CMK (cell line): ENCODE results near the gene GAS2.

Experiments used
- DNase-seq: peaks from one replicate; pipeline ENCODE4 v3.0.0-alpha.2; 2010; ENCODE audit warnings: low read depth

The GAS2 gene

GRCh38 chr11:22728600-22729389, 62.4 kb downstream of the GAS2 start:
- no peak for DNase-seq

GRCh38 chr11:22730319-22730718, 63.9 kb downstream of the GAS2 start:
- DNase-seq, result no peak

GRCh38 chr11:22732588-22732987, 66.2 kb downstream of the GAS2 start:
- no peak for DNase-seq

- DNase-seq, result no peak
Measured at GRCh38 chr11:22733475-22734248, 67.3 kb downstream of the GAS2 start.

GRCh38 chr11:22734628-22735345, 68.4 kb downstream of the GAS2 start:
- DNase-seq, result no peak

GRCh38 chr11:22742157-22742613, 75.8 kb downstream of the GAS2 start:
- no peak for DNase-seq

- DNase-seq, result no peak
Measured at GRCh38 chr11:22749536-22749935, 83.1 kb downstream of the GAS2 start.

- DNase-seq, result no peak
Measured at GRCh38 chr11:22752908-22753310, 86.5 kb downstream of the GAS2 start.

GRCh38 chr11:22753416-22753815, 87.0 kb downstream of the GAS2 start:
- DNase-seq, result no peak

GRCh38 chr11:22761066-22761465, 94.7 kb downstream of the GAS2 start:
- no peak for DNase-seq

GRCh38 chr11:22763166-22763565, 96.8 kb downstream of the GAS2 start:
- DNase-seq, result no peak

- DNase-seq, result no peak
Measured at GRCh38 chr11:22764735-22765134, 98.3 kb downstream of the GAS2 start.

GRCh38 chr11:22768281-22768680, 101.9 kb downstream of the GAS2 start:
- DNase-seq, result no peak

- no peak for DNase-seq
Measured at GRCh38 chr11:22769081-22769480, 102.7 kb downstream of the GAS2 start.

- no peak for DNase-seq
Measured at GRCh38 chr11:22774716-22775115, 108.3 kb downstream of the GAS2 start.

GRCh38 chr11:22775248-22775647, 108.8 kb downstream of the GAS2 start:
- no peak for DNase-seq

GRCh38 chr11:22778642-22779041, 112.2 kb downstream of the GAS2 start:
- DNase-seq, result no peak

GRCh38 chr11:22779850-22780249, 113.4 kb downstream of the GAS2 start:
- no peak for DNase-seq

GRCh38 chr11:22780952-22781593, 114.7 kb downstream of the GAS2 start:
- DNase-seq, result no peak

GRCh38 chr11:22785251-22785650, 118.8 kb downstream of the GAS2 start:
- no peak for DNase-seq

- DNase-seq, result no peak
Measured at GRCh38 chr11:22786475-22786874, 120.1 kb downstream of the GAS2 start.

- no peak for DNase-seq
Measured at GRCh38 chr11:22787055-22787454, 120.6 kb downstream of the GAS2 start.
